ENCODE data around the gene MATN4.
A peak's percentile ranks its signal among the peaks of the same experiment; 100 is the strongest.

The MATN4 gene

GRCh38 chr20:45350217-45350616 is 42.1 kb upstream of the MATN4 start:
- in situ Hi-C loops (cut with HindIII; ENCODE audit: low pct_ligation_motif_present, low sequenced_read_pairs): no loop called here
- TF ChIP-seq CTCF (IDR thresholded peaks at IDR 0.05; ENCODE audit: low read depth, low read length, missing control alignments): no peak

GRCh38 chr20:45347936-45348778 is 40.1 kb upstream of the MATN4 start, which contains the start of gene SDC4:
Gene SDC4 (minus strand): TSS chr20:45348424. CDS start chr20:45348384, 40 bp downstream.
- no peak for DNase-seq
- Histone ChIP-seq H3K27ac (peak within 1 kb of the TSS; percentile 86), H3K4me3 (ENCODE audit: low read depth, low read length) (peak within 1 kb of the TSS; percentile 83), H3K27me3 (replicated peaks) (no peaks in the 10 kb centered on the region), H3K36me3 (replicated peaks) (peaks cover 4% of the 10 kb centered on the region)
- no peak for TF ChIP-seq CTCF (IDR thresholded peaks at IDR 0.05; ENCODE audit: low read depth, low read length, missing control alignments)
- in situ Hi-C loops (cut with HindIII; ENCODE audit: low pct_ligation_motif_present, low sequenced_read_pairs): no loop called here

More at GRCh38 chr20:45350217-45350616, 42.1 kb upstream of the MATN4 start:
- H3K36me3 ChIP-seq (replicated peaks): no peaks in the 10 kb centered on the region
- DNase-seq: no peak
- H3K27ac ChIP-seq: no peak overlapping the region
- no peak overlapping the region for H3K4me3 ChIP-seq (ENCODE audit: low read depth, low read length)
- no peaks in the 10 kb centered on the region for H3K27me3 ChIP-seq (replicated peaks)

GRCh38 chr20:45347297-45347935 is 39.3 kb upstream of the MATN4 start:
- H3K27me3 ChIP-seq (replicated peaks): no peaks in the 10 kb centered on the region
- H3K4me3 ChIP-seq (ENCODE audit: low read depth, low read length): peak overlapping the region; percentile 83
- DNase-seq: no peak
- peaks cover 4% of the 10 kb centered on the region for H3K36me3 ChIP-seq (replicated peaks)
- in situ Hi-C loops (cut with HindIII; ENCODE audit: low pct_ligation_motif_present, low sequenced_read_pairs): no loop called here
- peak overlapping the region; percentile 86 for H3K27ac ChIP-seq
- TF ChIP-seq CTCF (IDR thresholded peaks at IDR 0.05; ENCODE audit: low read depth, low read length, missing control alignments): no peak

GRCh38 chr20:45346851-45347250 is 38.8 kb upstream of the MATN4 start:
- in situ Hi-C loops (cut with HindIII; ENCODE audit: low pct_ligation_motif_present, low sequenced_read_pairs): no loop called here
- no peak for TF ChIP-seq CTCF (IDR thresholded peaks at IDR 0.05; ENCODE audit: low read depth, low read length, missing control alignments)
- H3K27me3 ChIP-seq (replicated peaks): no peaks in the 10 kb centered on the region
- no peak overlapping the region for H3K27ac ChIP-seq
- H3K4me3 ChIP-seq (ENCODE audit: low read depth, low read length): peak overlapping the region; percentile 83
- no peak for DNase-seq
- H3K36me3 ChIP-seq (replicated peaks): peaks cover 4% of the 10 kb centered on the region

GRCh38 chr20:45346291-45346718 is 38.2 kb upstream of the MATN4 start:
- TF ChIP-seq CTCF (IDR thresholded peaks at IDR 0.05; ENCODE audit: low read depth, low read length, missing control alignments): no peak
- in situ Hi-C loops (cut with HindIII; ENCODE audit: low pct_ligation_motif_present, low sequenced_read_pairs): no loop called here
- Histone ChIP-seq H3K36me3 (replicated peaks) (peaks cover 4% of the 10 kb centered on the region), H3K27me3 (replicated peaks) (no peaks in the 10 kb centered on the region), H3K27ac (no peak overlapping the region), H3K4me3 (ENCODE audit: low read depth, low read length) (peak overlapping the region; percentile 83)
- no peak for DNase-seq

Measured in brain microvascular endothelial cell (primary cell).